G401 (cell line): ENCODE results near the gene NTM. TPM values are rescaled to one million over a fixed set of nuclear protein-coding genes. Genes with fewer than 3 reads are reported as not detected.

ENCODE experiments used
- DNase-seq: peaks from one replicate; pipeline ENCODE4 v3.0.0-alpha.2; 2015; ENCODE audit warnings: low spot score
- in situ Hi-C: cut with HindIII; loops from 2 replicates; pipeline ENCODE4 v1.10.0; 2016; ENCODE audit warnings: low sequenced_read_pairs, mixed read lengths
- total RNA-seq: library from RNA; depleted of rRNA; stranded (reverse); fragments of >200 nt; shearing (Covaris generic); gene quantifications from 2 replicates; pipeline ENCODE4 v1.2.3, GENCODE V29; 2014

NTM gene
- total RNA-seq, 1 experiment from 2014 or later = 11.4 TPM

GRCh38 chr11:131870305-131870704, 499.9 kb downstream of the NTM start:
- in situ Hi-C loops = no loop called here
- DNase-seq = peak; percentile 61

GRCh38 chr11:131871006-131871405, 500.6 kb downstream of the NTM start:
- peak; percentile 67 for DNase-seq
- in situ Hi-C loops = no loop called here

GRCh38 chr11:131874070-131874469, 503.7 kb downstream of the NTM start:
- in situ Hi-C loops = no loop called here
- peak; percentile 74 for DNase-seq

- in situ Hi-C loops = no loop called here
Observed at GRCh38 chr11:131875611-131876010, 505.2 kb downstream of the NTM start.

GRCh38 chr11:131877246-131877942, 507.0 kb downstream of the NTM start:
- DNase-seq = no peak
- in situ Hi-C loops = no loop called here

More at GRCh38 chr11:131875611-131876010, 505.2 kb downstream of the NTM start:
- DNase-seq = no peak

GRCh38 chr11:131880316-131880715, 509.9 kb downstream of the NTM start:
- in situ Hi-C loops = no loop called here
- DNase-seq = no peak

GRCh38 chr11:131880976-131881375, 510.6 kb downstream of the NTM start:
- in situ Hi-C loops = no loop called here
- no peak for DNase-seq

GRCh38 chr11:131883332-131883731, 512.9 kb downstream of the NTM start:
- no peak for DNase-seq
- in situ Hi-C loops = no loop called here

GRCh38 chr11:131884461-131885073, 514.2 kb downstream of the NTM start:
- DNase-seq = no peak
- in situ Hi-C loops = no loop called here

- DNase-seq = no peak
- in situ Hi-C loops = no loop called here
Observed at GRCh38 chr11:131885431-131885830, 515.0 kb downstream of the NTM start.

- in situ Hi-C loops = no loop called here
- no peak for DNase-seq
Observed at GRCh38 chr11:131886201-131886600, 515.8 kb downstream of the NTM start.

GRCh38 chr11:131888230-131888855, 517.9 kb downstream of the NTM start:
- in situ Hi-C loops = no loop called here
- DNase-seq = peak; percentile 56

- in situ Hi-C loops = no loop called here
- DNase-seq = no peak
Observed at GRCh38 chr11:131889146-131889577, 518.7 kb downstream of the NTM start.

GRCh38 chr11:131889760-131890581, 519.6 kb downstream of the NTM start:
- peak; percentile 46 for DNase-seq
- in situ Hi-C loops = no loop called here

GRCh38 chr11:131893103-131893890, 522.9 kb downstream of the NTM start:
- in situ Hi-C loops = no loop called here
- DNase-seq = no peak

GRCh38 chr11:131893988-131894387, 523.6 kb downstream of the NTM start:
- DNase-seq = no peak
- in situ Hi-C loops = no loop called here

GRCh38 chr11:131894615-131895544, 524.5 kb downstream of the NTM start:
- DNase-seq = peak; percentile 52
- in situ Hi-C loops = no loop called here

- in situ Hi-C loops = no loop called here
- DNase-seq = no peak
Observed at GRCh38 chr11:131895865-131896264, 525.5 kb downstream of the NTM start.
